ENCODE results near the gene UQCRC2. TPM values are rescaled to one million over a fixed set of nuclear protein-coding genes. Genes with fewer than 3 reads are reported as not detected.
"Not testable (repeated sequence)": the region's sequence is repeated elsewhere in the genome, so short reads cannot be mapped to it uniquely, and the experiment has no call there.

Gene UQCRC2
- total RNA-seq, 1 experiment from 2014 or later: 167 TPM

- H4K20me1 ChIP-seq (ENCODE audit: insufficient read depth, low read depth, low read length): peaks cover 72% of the 10 kb centered on the region
- no peak overlapping the region for H3K4me3 ChIP-seq (ENCODE audit: low read length)
- no peak overlapping the region for H3K4me2 ChIP-seq (ENCODE audit: low read depth, low read length, poor library complexity, severe bottlenecking)
- H3K9me2 ChIP-seq (replicated peaks; ENCODE audit: insufficient read depth, low read length): no peaks in the 10 kb centered on the region
- no peak for DNase-seq
- no peaks in the 10 kb centered on the region for H3K9me3 ChIP-seq (ENCODE audit: low read length)
- H3K27ac ChIP-seq (ENCODE audit: low read length): no peak overlapping the region
- H3K36me3 ChIP-seq (ENCODE audit: insufficient read depth, low read length): no peaks in the 10 kb centered on the region
- H3K4me1 ChIP-seq (ENCODE audit: low read length): peaks cover 43% of the 10 kb centered on the region
- H3K9ac ChIP-seq (ENCODE audit: low read length): no peak overlapping the region
- H2AFZ ChIP-seq (ENCODE audit: low read length): no peak overlapping the region
- H3K79me2 ChIP-seq (ENCODE audit: low read length): no peaks in the 10 kb centered on the region
- no peaks in the 10 kb centered on the region for H3K27me3 ChIP-seq (ENCODE audit: low read length)
Measured at GRCh38 chr16:22016927-22017326, 63.8 kb downstream of the UQCRC2 start.

DNA sequence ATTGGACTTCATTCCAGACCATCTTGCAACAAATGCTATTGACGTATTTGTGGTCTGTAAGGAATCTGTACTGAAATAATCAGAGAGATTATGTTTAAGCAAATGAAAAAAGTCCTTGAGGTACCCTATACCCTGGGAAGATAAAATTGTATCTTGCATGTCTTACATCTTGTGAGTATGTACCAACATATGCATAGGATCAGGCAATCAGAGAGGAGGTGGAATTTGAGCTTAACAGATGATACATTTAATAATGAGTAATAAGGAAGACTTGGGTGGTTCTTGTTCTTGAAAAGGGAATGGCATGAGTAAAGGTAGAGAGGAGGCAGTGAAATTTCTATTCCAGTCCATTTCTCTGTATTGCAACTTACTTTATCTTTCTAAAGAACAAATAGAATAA lies 65.4 kb downstream of the UQCRC2 start:
- no peak overlapping the region for H2AFZ ChIP-seq (ENCODE audit: low read length)
- no peaks in the 10 kb centered on the region for H3K36me3 ChIP-seq (ENCODE audit: insufficient read depth, low read length)
- H3K9ac ChIP-seq (ENCODE audit: low read length): no peak overlapping the region
- no peak overlapping the region for H3K27ac ChIP-seq (ENCODE audit: low read length)
- no peak for DNase-seq
- H3K9me3 ChIP-seq (ENCODE audit: low read length): no peaks in the 10 kb centered on the region
- H3K9me2 ChIP-seq (replicated peaks; ENCODE audit: insufficient read depth, low read length): no peaks in the 10 kb centered on the region
- no peak overlapping the region for H3K4me2 ChIP-seq (ENCODE audit: low read depth, low read length, poor library complexity, severe bottlenecking)
- H3K4me3 ChIP-seq (ENCODE audit: low read length): no peak overlapping the region
- H3K79me2 ChIP-seq (ENCODE audit: low read length): no peaks in the 10 kb centered on the region
- peaks cover 66% of the 10 kb centered on the region for H4K20me1 ChIP-seq (ENCODE audit: insufficient read depth, low read depth, low read length)
- peaks cover 29% of the 10 kb centered on the region for H3K4me1 ChIP-seq (ENCODE audit: low read length)
- no peaks in the 10 kb centered on the region for H3K27me3 ChIP-seq (ENCODE audit: low read length)

- no peak for DNase-seq
- Histone ChIP-seq H3K9me3 (ENCODE audit: low read length) (no peaks in the 10 kb centered on the region), H3K27me3 (ENCODE audit: low read length) (no peaks in the 10 kb centered on the region), H3K79me2 (ENCODE audit: low read length) (no peaks in the 10 kb centered on the region), H3K4me1 (ENCODE audit: low read length) (peaks cover 5% of the 10 kb centered on the region; the same call in 1 of the 2 replicates), H3K4me3 (ENCODE audit: low read length) (no peak overlapping the region), H2AFZ (ENCODE audit: low read length) (no peak overlapping the region), H3K9ac (ENCODE audit: low read length) (no peak overlapping the region), H4K20me1 (ENCODE audit: insufficient read depth, low read depth, low read length) (peaks cover 52% of the 10 kb centered on the region), H3K27ac (ENCODE audit: low read length) (no peak overlapping the region), H3K36me3 (ENCODE audit: insufficient read depth, low read length) (no peaks in the 10 kb centered on the region), H3K4me2 (ENCODE audit: low read depth, low read length, poor library complexity, severe bottlenecking) (no peak overlapping the region), H3K9me2 (replicated peaks; ENCODE audit: insufficient read depth, low read length) (no peaks in the 10 kb centered on the region)
Measured at GRCh38 chr16:22022151-22022550, 69.0 kb downstream of the UQCRC2 start.

DNA sequence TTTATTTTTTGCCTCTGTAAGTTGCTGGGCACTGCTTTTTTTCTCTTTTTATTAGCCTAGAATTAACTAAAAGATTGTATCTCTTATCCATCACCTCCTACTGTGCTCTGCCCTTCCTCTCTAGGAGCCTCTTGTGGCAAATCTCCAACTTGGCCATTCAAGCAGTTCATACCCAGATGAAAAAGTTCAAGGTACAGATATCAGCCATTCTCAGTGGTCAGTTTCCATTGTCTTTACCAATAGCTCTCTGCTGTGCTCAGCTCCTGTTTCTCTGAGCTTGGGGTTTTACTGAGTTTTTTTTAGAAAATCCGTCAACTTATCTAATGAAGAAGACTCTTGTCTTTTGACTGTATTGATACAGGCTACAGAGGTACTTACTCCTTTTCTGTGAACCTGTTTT lies 70.3 kb downstream of the UQCRC2 start:
- Histone ChIP-seq H3K4me2 (ENCODE audit: low read depth, low read length, poor library complexity, severe bottlenecking) (no peak overlapping the region), H3K9ac (ENCODE audit: low read length) (no peak overlapping the region)

DNA sequence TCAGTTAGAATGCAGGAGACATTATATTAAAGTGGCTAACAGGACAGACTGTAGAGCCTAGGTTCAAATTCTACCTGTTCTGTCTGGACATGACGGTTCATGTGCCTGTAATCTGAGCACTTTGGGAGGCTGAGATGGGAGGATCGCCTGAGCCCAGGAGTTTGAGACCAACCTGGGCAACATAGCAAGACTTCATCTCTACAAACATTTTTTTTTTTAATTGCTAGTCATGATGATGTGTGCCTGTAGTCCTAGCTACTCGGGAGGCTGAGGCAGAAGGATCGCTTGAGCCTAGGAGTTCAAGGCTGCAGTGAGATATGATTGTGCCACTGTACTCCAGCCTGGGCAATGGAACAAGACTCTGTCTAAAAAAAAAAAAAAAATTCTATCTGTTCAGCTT lies 71.6 kb downstream of the UQCRC2 start:
- H3K9me3 ChIP-seq (ENCODE audit: low read length); DNase-seq; H3K27ac ChIP-seq (ENCODE audit: low read length); H3K4me2 ChIP-seq (ENCODE audit: low read depth, low read length, poor library complexity, severe bottlenecking); H3K36me3 ChIP-seq (ENCODE audit: insufficient read depth, low read length); H2AFZ ChIP-seq (ENCODE audit: low read length); H3K9me2 ChIP-seq (replicated peaks; ENCODE audit: insufficient read depth, low read length); H3K79me2 ChIP-seq (ENCODE audit: low read length); H3K4me3 ChIP-seq (ENCODE audit: low read length); H3K4me1 ChIP-seq (ENCODE audit: low read length); H3K27me3 ChIP-seq (ENCODE audit: low read length); H3K9ac ChIP-seq (ENCODE audit: low read length): not testable (repeated sequence)
- H4K20me1 ChIP-seq (ENCODE audit: insufficient read depth, low read depth, low read length): peaks cover 35% of the 10 kb centered on the region

More for the DNA sequence above, 70.3 kb downstream of the UQCRC2 start:
- Histone ChIP-seq H3K27ac (ENCODE audit: low read length) (no peak overlapping the region), H2AFZ (ENCODE audit: low read length) (no peak overlapping the region), H3K79me2 (ENCODE audit: low read length) (no peaks in the 10 kb centered on the region), H3K4me3 (ENCODE audit: low read length) (no peak overlapping the region), H3K36me3 (ENCODE audit: insufficient read depth, low read length) (no peaks in the 10 kb centered on the region), H3K9me2 (replicated peaks; ENCODE audit: insufficient read depth, low read length) (no peaks in the 10 kb centered on the region), H4K20me1 (ENCODE audit: insufficient read depth, low read depth, low read length) (peaks cover 46% of the 10 kb centered on the region), H3K9me3 (ENCODE audit: low read length) (no peaks in the 10 kb centered on the region), H3K4me1 (ENCODE audit: low read length) (no peaks in the 10 kb centered on the region), H3K27me3 (ENCODE audit: low read length) (no peaks in the 10 kb centered on the region)
- no peak for DNase-seq

GRCh38 chr16:22027633-22028032 lies 74.5 kb downstream of the UQCRC2 start:
- Histone ChIP-seq H3K27ac (ENCODE audit: low read length) (no peak overlapping the region), H3K27me3 (ENCODE audit: low read length) (no peaks in the 10 kb centered on the region), H3K4me2 (ENCODE audit: low read depth, low read length, poor library complexity, severe bottlenecking) (no peak overlapping the region), H3K79me2 (ENCODE audit: low read length) (no peaks in the 10 kb centered on the region), H3K4me3 (ENCODE audit: low read length) (no peak overlapping the region), H3K9me3 (ENCODE audit: low read length) (no peaks in the 10 kb centered on the region), H3K9ac (ENCODE audit: low read length) (no peak overlapping the region), H3K9me2 (replicated peaks; ENCODE audit: insufficient read depth, low read length) (no peaks in the 10 kb centered on the region), H3K36me3 (ENCODE audit: insufficient read depth, low read length) (no peaks in the 10 kb centered on the region), H3K4me1 (ENCODE audit: low read length) (no peaks in the 10 kb centered on the region), H2AFZ (ENCODE audit: low read length) (no peak overlapping the region), H4K20me1 (ENCODE audit: insufficient read depth, low read depth, low read length) (peaks cover 22% of the 10 kb centered on the region)
- DNase-seq: no peak

GRCh38 chr16:22029632-22030031 lies 76.5 kb downstream of the UQCRC2 start:
- DNase-seq: no peak
- Histone ChIP-seq H3K4me2 (ENCODE audit: low read depth, low read length, poor library complexity, severe bottlenecking) (no peak overlapping the region), H4K20me1 (ENCODE audit: insufficient read depth, low read depth, low read length) (peaks cover 19% of the 10 kb centered on the region), H3K4me1 (ENCODE audit: low read length) (no peaks in the 10 kb centered on the region), H3K27ac (ENCODE audit: low read length) (no peak overlapping the region), H2AFZ (ENCODE audit: low read length) (no peak overlapping the region), H3K36me3 (ENCODE audit: insufficient read depth, low read length) (no peaks in the 10 kb centered on the region), H3K9me2 (replicated peaks; ENCODE audit: insufficient read depth, low read length) (no peaks in the 10 kb centered on the region), H3K4me3 (ENCODE audit: low read length) (no peak overlapping the region), H3K9me3 (ENCODE audit: low read length) (no peaks in the 10 kb centered on the region), H3K27me3 (ENCODE audit: low read length) (no peaks in the 10 kb centered on the region), H3K9ac (ENCODE audit: low read length) (no peak overlapping the region), H3K79me2 (ENCODE audit: low read length) (no peaks in the 10 kb centered on the region)

DNA sequence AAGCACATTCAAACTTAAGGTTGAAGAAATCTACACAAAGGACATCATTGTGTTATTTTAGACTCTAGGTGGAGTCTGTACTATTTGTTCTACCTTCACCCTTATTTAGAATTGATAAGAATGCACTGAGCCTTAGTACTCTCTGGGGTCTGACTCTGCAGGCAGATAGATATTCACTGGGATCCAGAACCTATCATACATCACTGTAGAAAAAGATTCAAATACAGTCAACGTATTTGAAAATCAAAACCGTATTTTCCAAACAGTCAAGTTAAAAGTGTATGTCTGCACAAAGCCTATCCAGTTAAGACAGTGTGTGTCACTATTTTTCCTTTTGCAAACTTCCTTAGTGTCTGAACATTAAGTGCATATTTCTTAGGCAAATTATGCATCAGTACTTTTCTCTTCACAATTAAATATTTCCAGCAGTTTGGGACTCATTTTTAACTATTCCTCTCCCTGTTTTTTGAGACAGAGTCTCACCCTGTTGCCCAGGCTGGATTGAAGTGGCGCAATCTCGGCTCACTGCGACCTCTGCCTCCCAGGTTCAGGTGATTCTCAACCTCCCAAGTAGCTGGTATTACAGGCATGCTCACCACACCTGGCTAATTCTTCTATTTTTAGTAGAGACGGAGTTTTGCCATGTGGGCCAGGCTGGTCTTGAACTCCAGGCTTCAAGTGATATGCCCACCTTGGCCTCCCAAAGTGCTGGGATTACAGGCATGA lies 77.1 kb downstream of the UQCRC2 start:
- H3K79me2 ChIP-seq (ENCODE audit: low read length): no peaks in the 10 kb centered on the region
- no peak overlapping the region for H3K9ac ChIP-seq (ENCODE audit: low read length)
- H3K4me3 ChIP-seq (ENCODE audit: low read length): no peak overlapping the region
- H3K4me2 ChIP-seq (ENCODE audit: low read depth, low read length, poor library complexity, severe bottlenecking): no peak overlapping the region
- H2AFZ ChIP-seq (ENCODE audit: low read length): no peak overlapping the region
- no peaks in the 10 kb centered on the region for H3K27me3 ChIP-seq (ENCODE audit: low read length)
- H3K9me2 ChIP-seq (replicated peaks; ENCODE audit: insufficient read depth, low read length): no peaks in the 10 kb centered on the region
- no peak overlapping the region for H3K27ac ChIP-seq (ENCODE audit: low read length)
- no peaks in the 10 kb centered on the region for H3K4me1 ChIP-seq (ENCODE audit: low read length)
- H3K36me3 ChIP-seq (ENCODE audit: insufficient read depth, low read length): no peaks in the 10 kb centered on the region
- H3K9me3 ChIP-seq (ENCODE audit: low read length): no peaks in the 10 kb centered on the region
- DNase-seq: no peak
- H4K20me1 ChIP-seq (ENCODE audit: insufficient read depth, low read depth, low read length): peaks cover 21% of the 10 kb centered on the region
